Lower leg skin (tissue), 3 donors: ENCODE measurements around the gene RTL1.

Experiments used
- CTCF ChIP-seq, 3 donors: fragments of 450-650 bp; IDR thresholded peaks; one replicate each; pipeline ENCODE4 v1.5.1; 2016; ENCODE audit warnings: antibody characterized with exemption in 3 of 3, mild to moderate bottlenecking in 3 of 3, moderate library complexity in 2 of 3
- POLR2A ChIP-seq, 2 donors: fragments of 450-650 bp; IDR thresholded peaks; one replicate each; pipeline ENCODE4 v1.6.1; 2016 to 2017; ENCODE audit warnings: antibody characterized with exemption in 2 of 2, mild to moderate bottlenecking in 1 of 2, moderate library complexity in 1 of 2

GRCh38 chr14:100883789-100884101 is 19.8 kb downstream of the RTL1 start:
- TF ChIP-seq CTCF (IDR thresholded peaks at IDR 0.05) (no peak), POLR2A (IDR thresholded peaks at IDR 0.05) (no peak)
